Fibroblast of skin of right biceps (primary cell): ENCODE data around the gene TP53AIP1.
"Not testable (repeated sequence)": the region's sequence is repeated elsewhere in the genome, so short reads cannot be mapped to it uniquely, and the experiment has no call there.

Source experiments
- DNase-seq: peaks from one replicate; pipeline ENCODE4 v3.0.0-alpha.2; 2013

Gene TP53AIP1

GRCh38 chr11:128924104-128924503, 18.6 kb downstream of the TP53AIP1 start:
- no peak for DNase-seq

DNA sequence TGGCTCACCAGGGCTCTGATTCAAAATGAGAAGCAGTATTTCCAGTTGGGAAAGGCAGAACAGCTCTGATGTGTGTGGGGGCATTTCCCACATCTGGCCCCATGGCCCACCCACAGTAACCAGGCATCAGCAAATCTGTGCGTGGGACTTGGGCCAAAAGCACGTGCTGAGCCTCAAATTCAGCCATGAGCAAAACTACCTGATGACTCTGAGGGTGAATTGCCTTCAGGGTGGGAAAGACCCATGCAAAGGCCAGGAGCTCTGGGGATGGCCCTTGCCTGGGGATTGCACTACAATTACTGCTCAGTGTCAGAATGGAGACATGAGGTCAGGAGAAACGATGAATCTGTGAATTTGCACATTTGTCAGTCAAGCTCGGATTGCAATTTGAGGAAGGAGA, 20.9 kb downstream of the TP53AIP1 start:
- no peak for DNase-seq

DNA sequence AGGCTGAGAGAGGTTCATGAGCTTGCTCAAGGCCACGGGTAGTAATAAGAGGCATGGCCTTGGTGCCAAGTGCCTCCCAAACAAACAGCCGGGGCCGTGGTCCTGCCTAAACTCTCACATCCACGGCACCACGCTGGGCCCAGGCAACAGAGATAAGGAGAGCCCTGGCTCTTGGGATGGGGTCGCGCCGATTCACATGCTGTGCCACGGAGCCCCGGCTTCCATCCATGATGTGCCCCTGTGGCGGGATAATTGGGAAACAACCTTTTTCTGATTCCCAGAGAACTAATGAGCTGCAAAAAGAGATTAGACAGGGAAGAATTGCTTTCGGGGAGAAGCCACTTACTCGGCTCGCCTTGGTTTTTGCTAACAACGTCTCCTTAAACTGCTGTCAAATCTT, 22.0 kb downstream of the TP53AIP1 start:
- DNase-seq, result no peak

DNA sequence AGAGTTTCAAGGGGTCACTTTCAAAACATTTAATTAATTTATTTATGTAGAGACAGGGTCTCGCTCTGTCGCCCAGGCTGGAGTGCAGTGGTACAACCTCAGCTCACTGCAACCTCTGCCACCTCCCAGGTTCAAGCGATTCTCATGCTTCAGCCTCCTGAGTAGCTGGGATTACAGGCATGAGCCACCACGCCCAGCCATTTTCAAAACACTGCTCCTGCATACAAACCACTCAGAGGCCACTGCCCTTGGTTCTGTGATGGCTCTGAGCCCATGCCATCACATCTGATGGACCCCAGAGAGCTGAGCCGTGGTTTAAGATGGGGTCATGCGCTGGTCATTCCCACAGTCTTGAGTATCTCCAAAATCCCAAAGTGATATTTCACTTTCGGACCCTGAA, 23.0 kb downstream of the TP53AIP1 start:
- not testable (repeated sequence) for DNase-seq

DNA sequence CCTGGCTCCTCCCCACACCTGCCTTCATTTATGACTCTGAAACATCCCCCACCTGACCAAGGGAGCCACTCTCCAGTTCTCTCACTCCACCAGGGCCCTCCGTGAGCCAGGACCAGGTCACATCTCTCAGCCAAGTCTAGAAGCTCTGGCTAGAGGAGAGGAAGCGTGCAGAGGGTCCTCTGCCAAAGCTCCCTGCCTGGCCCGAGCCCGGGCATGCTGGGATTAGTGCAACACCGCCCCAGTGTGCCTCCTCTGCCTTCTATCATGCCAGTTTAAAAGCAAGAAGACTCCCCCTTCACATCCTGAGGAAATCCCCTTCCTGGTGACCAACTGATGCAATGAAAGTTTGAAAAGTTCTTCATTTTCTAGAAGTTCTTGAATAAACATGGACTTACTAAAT, 23.5 kb downstream of the TP53AIP1 start:
- no peak for DNase-seq

GRCh38 chr11:128917144-128917724, 25.4 kb downstream of the TP53AIP1 start:
- DNase-seq, result no peak

- no peak for DNase-seq
Measured at GRCh38 chr11:128916681-128917080, 26.0 kb downstream of the TP53AIP1 start.

DNA sequence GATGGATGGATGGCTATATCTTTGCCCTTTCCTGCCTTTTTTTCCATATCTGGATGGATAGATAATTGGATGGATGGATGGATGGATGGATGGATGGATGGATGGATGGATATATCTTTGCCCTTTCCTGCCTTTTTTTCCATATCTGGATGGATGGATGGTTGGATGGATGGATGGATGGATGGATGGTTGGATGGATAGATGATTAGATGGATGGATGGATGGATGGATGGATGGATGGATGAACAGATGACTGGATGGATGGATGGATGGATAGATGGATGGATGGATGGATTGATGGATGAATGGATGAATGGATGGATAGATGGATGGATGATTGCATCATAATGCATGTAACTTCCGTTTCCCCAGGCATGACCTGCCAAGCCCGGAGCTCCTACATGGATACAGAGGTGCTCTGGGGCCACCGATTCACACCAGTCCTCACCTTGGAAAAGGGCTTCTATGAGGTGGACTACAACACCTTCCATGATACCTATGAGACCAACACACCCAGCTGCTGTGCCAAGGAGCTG, 26.6 kb downstream of the TP53AIP1 start:
- DNase-seq, result no peak

- DNase-seq, result no peak
Measured at GRCh38 chr11:128915149-128915521, 27.5 kb downstream of the TP53AIP1 start.

DNA sequence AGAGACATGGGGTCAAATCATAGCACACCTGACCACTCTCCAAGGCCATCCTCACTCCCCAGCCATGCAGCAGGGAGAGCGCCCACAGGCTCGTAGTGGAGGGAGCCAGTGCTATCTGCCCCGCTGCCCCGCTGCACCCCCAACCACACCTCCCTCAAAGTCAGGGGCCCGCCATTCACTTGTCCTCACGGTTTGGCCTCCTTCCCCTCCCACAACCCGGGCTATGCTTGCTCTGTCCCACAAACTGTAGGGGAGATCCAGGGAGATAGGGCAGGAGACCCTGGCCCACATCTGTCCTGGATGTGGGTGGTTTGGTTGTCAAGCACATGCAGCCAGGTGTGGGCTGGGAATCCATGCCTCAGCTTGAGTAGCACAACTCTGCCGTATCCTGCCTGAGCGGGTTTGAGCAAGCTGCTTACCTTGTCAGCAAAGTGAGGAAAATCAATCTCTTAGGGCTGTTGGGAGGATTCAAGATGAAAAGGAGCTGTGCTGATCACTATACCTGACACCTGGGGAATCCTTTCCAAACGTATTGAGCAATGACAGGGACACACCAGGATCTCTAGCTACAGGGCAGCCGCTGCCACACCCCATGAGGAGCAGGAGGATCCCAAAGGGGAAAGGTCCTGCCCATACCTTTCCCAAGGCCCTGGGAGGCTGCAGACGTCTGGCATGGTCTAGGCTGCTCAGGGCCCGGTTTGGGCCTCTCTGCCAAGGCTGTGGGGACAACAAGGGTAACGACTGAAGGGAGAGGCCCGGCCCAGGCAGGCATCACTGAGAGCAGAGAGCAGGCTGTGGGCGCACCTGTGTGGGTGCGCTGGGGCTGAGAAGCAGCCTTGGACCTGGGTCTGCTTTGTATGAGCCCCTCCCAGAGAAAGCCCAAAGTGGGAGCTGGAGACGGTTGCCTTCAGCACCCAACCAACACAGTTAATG, 28.2 kb downstream of the TP53AIP1 start:
- no peak for DNase-seq

DNA sequence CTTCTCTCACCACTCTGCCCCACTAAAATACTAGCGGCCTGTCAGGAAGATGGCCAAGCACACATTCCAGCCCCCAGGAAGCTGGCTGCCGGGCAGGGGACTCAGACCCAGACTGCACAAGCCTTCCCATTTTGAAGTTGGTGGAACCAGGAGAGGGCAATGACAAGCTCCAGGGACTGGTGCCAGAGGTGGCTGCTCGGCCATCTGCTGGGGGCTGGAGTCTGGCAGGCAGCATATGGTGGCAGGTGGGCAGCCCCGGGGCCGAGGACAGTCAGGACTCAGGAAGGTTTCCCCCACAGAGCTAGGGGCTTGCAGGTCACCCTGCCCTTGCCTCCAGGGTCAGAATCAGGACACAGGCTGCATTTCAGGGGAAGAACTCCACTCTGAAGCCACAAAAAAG, 28.9 kb downstream of the TP53AIP1 start:
- DNase-seq, result no peak

GRCh38 chr11:128911701-128912100, 31.0 kb downstream of the TP53AIP1 start:
- no peak for DNase-seq

- no peak for DNase-seq
Measured at GRCh38 chr11:128911239-128911638, 31.4 kb downstream of the TP53AIP1 start.

DNA sequence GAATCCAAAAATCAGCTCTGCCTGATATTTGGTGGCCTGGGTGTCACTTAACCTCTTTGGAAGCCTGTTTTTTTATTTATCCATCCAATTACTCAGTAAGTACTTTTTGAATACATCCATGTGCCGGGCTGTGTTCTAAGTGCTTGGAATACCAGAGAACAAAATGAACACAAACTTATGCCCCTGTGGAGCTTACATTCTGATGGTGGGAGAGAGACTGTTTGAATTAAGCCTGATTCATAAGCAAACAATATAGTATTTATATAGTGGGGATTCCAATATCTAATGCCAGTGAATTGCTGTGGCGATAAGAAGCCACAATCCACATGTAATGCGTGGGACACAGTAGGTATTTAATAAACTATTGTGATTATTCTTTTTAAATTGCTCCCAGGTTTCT, 32.1 kb downstream of the TP53AIP1 start:
- DNase-seq, result no peak

DNA sequence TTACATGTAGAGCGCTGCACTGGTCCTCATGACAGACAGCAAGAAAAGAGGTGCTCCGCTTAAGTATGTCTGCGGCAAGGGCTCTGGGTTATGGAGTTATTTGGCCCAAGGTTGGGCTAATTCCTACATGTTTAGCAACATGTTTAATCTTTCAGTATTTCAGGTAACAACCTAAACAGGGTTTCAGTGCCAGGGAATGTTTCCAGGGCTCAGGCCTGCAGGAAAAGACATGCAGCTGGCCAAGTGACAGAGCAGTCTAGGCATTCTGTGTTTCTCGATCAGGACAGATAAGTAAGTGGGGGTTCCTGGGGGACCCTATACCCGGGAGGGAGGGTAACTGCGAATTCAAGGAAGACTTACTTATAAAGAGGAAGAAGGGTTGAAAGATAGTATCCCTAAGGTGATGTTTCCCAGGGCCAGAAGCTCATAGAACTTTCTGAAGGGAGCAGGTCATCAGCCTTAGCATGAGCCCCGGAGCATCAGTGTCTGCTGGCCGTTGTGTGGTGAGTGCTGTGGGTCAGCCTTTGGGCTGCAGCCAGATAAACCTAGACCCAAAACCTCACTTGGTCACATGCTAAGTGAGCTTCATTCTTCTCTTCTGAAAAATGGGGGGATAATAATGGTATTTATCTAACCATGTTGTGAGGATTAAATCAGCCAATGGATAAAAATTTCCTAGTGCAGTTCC, 33.1 kb downstream of the TP53AIP1 start:
- no peak for DNase-seq

DNA sequence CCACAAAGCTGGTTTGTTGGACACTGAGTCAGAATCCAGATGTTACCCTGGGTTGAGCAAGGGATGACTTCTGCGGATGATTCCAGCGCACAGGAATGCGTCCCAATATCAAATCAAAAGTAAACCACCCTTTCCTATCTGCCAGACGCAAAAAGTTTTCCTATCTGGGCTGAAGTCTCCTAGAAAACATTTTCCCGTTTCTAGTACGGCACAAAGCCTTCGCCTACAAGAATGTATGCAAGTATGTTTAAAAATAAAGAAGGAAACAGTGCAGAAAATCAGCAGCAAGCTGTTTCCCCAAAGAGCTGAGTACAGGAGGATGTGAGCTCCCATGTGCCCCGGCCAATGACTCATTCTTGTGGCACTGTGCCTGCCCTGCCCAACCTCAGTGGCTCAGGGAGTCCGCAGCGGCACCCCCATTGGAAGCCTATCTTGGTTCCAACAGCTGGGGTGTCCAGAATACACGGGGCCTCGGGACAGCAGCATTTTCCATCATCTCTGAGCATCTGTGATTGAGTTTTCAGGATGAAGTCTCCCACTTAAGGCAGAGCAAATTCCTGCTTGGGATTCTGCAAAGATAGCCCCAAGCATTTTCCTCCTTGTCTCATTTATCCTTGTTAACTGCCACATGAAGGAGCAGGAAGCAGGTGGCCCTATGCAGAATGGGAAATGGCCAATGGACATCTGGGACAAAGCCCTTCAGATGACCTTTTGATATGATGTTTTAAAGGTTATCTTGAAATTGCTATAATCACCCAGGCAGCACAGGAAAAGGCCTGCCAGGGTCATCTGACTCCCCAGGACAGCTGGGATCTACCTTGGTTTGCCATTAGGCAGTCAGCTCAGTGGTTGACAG, 34.1 kb downstream of the TP53AIP1 start:
- peak; percentile 66 for DNase-seq

DNA sequence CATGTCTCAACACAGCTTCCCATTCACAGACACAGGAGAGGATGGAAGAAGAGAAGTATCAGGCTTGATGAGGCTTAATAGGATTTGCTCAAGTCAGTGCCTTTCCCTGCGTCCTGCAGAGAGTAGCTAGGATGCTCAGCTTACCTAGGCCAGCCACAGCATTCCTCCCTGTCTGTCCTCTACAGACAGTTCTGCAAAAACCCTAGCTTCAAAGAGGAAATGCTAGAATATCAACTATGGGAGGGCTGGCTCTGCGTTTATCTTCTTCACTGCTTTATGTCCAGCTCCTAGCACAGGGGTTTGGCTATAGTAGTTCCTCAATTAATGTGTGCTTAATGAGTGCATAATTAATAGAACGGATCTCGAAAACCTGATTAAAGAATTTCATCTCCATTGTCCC, 35.1 kb downstream of the TP53AIP1 start:
- no peak for DNase-seq

DNA sequence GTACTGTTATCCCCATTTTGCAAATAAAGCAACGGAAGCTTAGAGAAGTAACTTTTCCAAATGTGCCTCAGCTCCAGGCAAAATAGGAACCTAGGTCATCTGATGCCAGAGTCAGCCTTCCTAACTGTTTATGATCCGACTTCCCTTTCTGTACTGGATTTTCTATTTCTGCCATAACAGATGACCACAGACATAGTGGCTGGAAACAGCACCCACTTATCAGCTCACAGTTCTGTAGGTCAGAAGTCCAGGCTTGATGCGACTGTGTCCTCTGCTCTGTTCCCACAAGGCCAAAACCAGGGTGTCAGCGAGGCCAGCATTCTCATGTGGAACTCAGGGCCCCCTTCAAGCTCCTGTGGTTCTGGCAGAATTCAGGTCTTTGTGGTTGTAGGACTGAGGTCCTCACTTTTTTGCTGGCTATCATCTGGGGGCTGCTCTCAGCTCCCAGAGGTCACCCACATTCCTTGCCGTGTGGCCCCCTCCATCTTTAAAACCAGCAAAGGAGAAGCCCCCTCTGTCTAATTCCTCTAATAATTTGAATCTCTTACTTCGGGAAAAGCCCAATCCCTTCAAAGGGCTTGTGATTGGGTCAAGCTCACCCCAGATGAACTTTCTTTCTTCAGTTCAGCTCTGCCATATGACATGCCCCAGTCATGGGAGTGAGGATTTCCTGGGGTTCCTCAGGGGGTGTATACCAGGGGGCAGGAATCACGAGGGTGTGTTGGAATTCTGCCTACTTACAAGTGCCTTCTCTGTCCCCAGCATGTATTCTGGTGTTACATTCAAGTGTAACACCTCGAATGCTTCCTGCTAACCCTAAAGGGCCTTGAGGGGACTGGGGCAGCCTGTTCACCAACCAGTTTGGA, 36.3 kb downstream of the TP53AIP1 start:
- DNase-seq, result no peak

DNA sequence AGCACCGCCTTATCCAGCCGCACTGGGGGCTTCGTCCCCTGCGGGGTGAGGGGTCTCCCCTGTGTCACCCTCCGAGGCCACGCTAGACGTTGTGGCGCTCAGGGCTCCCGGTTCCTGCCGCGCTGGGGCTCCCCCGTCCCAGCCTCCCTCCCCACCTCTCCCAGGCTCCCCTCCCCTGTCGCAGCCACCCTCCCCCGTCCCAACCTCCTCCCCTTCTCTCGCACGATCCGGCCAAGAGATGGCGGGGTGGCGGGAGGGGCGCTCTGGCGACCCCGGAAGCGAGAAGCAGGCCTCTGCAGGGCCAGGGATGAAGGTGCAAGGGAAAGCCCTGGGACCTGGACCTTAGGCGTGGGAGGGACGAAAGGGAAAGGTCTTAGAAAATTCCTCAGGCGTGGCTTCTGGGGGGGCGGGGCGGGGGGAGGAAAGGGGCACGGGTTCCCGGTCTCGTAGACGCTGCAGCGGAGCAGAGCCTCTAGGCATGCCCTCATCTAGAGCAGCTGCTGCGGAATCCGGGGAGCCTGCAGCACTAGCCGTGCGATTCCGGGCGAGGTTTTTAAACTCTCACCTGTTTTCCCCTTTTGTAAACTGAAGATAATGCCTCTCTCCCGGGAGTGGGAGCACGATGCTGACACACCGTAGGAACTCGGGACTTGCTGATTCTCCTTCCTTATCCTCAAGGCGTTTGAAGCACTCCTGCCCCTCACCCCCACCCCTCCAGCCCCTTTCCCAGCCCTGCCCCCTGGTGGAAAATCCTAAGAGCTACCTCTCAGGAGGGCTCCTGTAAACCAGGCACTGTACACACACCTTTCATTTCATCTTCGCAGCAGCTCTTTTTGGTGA, 37.1 kb downstream of the TP53AIP1 start:
- DNase-seq, result peak; percentile 36

DNA sequence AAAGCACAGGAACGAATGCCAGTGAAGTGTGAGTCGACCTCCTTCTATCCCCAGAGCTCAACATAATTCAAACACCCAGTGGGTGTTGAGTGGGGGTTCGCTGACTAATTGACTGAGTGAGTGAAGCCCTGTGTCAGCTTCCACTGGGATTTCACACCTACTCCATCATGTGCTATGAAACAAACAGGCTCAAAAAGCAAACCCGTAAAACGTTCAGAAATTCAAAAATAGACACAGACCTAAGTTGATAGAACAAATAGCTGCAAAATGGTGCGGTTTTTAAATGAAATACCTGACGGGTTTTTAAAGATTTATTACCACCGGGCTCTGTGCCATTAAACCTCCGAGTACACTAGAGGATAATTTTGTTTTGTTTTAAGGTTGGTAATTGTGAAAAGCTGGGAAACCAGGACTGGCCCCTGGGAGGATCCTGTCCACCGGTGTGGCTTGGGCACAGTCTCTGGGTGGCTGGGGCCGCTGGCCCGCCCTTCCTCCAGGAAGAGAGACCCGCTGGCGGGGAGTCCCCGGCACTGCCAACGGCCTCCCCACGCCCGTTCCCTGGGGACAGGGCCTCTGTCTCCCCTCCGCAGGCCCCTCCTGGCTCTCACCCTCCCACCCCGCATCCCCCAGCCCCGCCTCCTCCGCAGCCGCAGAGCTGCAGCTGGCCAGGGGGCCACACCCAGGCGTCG, 37.9 kb downstream of the TP53AIP1 start:
- DNase-seq, result peak; percentile 91
